ENCODE data around the gene CD1E.
"Not testable (repeated sequence)": the region's sequence is repeated elsewhere in the genome, so short reads cannot be mapped to it uniquely, and the experiment has no call there.

Gene CD1E

DNA sequence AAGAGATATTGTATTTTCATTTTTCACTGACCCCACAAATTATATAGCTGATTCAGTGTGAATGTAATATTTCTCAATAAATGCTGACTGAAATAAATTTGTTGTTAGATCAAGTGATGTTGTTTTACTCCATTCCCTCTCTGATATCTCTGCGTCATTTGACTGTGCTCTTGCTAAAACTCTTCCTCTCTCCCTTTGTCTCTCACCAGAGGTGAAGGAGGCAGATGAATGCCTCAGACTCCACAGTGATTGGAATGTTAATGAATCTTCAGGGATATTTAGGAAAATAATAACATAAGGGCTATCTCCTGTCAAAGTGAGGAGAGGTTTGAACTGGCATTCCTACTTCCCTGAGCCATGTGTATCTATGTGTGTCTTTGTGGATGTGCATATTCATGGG lies 3.7 kb downstream of the CD1E start:
- Histone ChIP-seq H3K4me1 (ENCODE audit: control insufficient read depth, insufficient read depth, low read length) (no peaks in the 10 kb centered on the region), H3K9me3 (ENCODE audit: control insufficient read depth, low read length) (no peaks in the 10 kb centered on the region), H3K36me3 (ENCODE audit: control insufficient read depth, insufficient read depth, low read length) (no peaks in the 10 kb centered on the region), H3K4me3 (ENCODE audit: insufficient read depth, low read depth, low read length) (no peak overlapping the region), H3K27ac (ENCODE audit: insufficient read depth, low read depth, low read length, poor library complexity, severe bottlenecking) (no peak overlapping the region), H3K27me3 (ENCODE audit: control insufficient read depth, insufficient read depth, low read length, poor library complexity, severe bottlenecking) (no peaks in the 10 kb centered on the region)
- WGBS, 2 experiments = 80% methylated on average over 1 of the region's 1 CpG; no CpG with 5 or more reads in 1 of the 2 experiments

DNA sequence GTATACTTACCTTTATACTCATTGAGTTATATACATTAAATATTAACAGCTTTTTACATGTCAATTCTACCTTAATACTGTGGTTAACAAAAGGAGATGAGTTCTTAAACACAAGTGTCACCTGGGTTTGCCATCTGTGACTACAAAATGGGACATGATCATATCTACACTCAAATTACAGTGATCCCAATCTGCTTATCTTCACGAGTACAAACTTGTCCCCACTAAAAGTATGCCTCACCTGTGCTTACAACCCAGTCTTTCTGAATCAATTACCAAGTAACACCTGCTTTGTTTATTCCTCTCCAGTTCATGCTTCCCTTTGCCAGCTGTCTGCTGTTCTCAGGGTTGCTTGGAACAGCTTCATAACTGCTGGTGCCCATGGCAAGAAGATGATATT lies 8.8 kb downstream of the CD1E start:
- H3K9me3 ChIP-seq (ENCODE audit: control insufficient read depth, low read length) = no peaks in the 10 kb centered on the region
- H3K4me1 ChIP-seq (ENCODE audit: control insufficient read depth, insufficient read depth, low read length) = no peaks in the 10 kb centered on the region
- H3K27me3 ChIP-seq (ENCODE audit: control insufficient read depth, insufficient read depth, low read length, poor library complexity, severe bottlenecking) = no peaks in the 10 kb centered on the region
- 76 to 81% methylated on average over 1 of the region's 1 CpG for WGBS, 2 experiments
- no peak overlapping the region for H3K4me3 ChIP-seq (ENCODE audit: insufficient read depth, low read depth, low read length)
- H3K27ac ChIP-seq (ENCODE audit: insufficient read depth, low read depth, low read length, poor library complexity, severe bottlenecking) = no peak overlapping the region
- no peaks in the 10 kb centered on the region for H3K36me3 ChIP-seq (ENCODE audit: control insufficient read depth, insufficient read depth, low read length)

- Histone ChIP-seq H3K4me3 (ENCODE audit: insufficient read depth, low read depth, low read length) (no peak overlapping the region), H3K27me3 (ENCODE audit: control insufficient read depth, insufficient read depth, low read length, poor library complexity, severe bottlenecking) (no peaks in the 10 kb centered on the region), H3K4me1 (ENCODE audit: control insufficient read depth, insufficient read depth, low read length) (no peaks in the 10 kb centered on the region), H3K36me3 (ENCODE audit: control insufficient read depth, insufficient read depth, low read length) (no peaks in the 10 kb centered on the region), H3K27ac (ENCODE audit: insufficient read depth, low read depth, low read length, poor library complexity, severe bottlenecking) (no peak overlapping the region), H3K9me3 (ENCODE audit: control insufficient read depth, low read length) (no peaks in the 10 kb centered on the region)
- whole genome bisulfite sequencing, 2 experiments = 88 to 93% methylated on average over 1 of the region's 1 CpG
These were observed 9.2 kb downstream of the CD1E start for GRCh38 chr1:158362941-158363340.

DNA sequence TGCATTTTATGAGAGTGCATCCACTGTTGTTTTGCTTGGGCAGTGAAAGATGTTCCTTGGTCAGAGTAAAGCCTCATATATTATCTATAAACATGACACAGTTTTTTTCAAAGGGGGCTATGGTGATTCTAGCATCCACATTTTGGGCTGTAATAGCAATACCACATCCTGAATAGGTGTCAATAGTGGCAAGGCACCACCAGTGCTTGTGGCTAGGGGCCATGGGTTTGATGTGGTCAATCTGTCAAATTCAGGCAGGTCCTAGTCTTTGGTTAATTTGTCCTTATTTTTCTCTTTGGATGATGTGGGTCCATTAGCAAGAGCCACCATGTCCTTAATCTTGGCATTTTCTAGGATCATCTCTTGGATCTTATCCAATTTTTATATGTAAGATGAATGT lies 13.1 kb downstream of the CD1E start:
- H3K4me3 ChIP-seq (ENCODE audit: insufficient read depth, low read depth, low read length) = no peak overlapping the region
- no peaks in the 10 kb centered on the region for H3K4me1 ChIP-seq (ENCODE audit: control insufficient read depth, insufficient read depth, low read length)
- H3K27me3 ChIP-seq (ENCODE audit: control insufficient read depth, insufficient read depth, low read length, poor library complexity, severe bottlenecking) = no peaks in the 10 kb centered on the region
- H3K36me3 ChIP-seq (ENCODE audit: control insufficient read depth, insufficient read depth, low read length) = no peaks in the 10 kb centered on the region
- no peaks in the 10 kb centered on the region for H3K9me3 ChIP-seq (ENCODE audit: control insufficient read depth, low read length)
- no peak overlapping the region for H3K27ac ChIP-seq (ENCODE audit: insufficient read depth, low read depth, low read length, poor library complexity, severe bottlenecking)

DNA sequence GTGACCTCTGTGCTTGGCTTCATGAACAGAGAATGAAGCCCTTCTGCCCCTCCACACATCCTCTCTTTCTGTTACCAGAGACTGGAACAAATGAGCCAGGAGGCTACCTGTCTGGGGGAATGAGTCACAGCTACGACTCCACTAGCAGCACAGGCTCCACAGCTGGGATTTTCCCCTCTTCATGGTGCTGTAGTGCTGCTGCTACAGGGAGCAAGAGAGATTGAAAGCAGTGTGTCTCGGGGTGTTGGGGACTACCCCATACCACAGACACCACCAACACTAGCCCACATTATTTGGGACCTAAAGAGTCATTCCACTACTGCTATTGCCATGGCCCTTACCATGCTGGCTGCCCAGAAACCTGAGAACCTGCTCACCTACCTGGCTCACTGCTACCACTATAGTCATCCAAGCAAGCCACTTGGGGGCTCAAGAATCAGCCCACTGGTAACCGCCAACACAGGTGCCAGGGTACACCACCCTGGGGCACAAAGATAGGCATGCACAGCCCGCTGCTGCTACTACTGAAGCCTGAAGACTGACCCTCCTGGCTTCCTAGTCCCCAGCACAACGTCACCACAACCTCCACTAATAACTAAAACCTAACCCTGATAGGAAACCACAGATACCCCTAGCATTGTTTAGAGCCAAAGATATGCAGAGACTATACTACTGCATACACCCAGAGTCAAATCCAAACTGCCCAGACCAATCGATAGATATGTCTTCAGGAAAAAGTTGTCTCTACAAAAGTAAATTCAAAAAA lies 17.7 kb downstream of the CD1E start:
- Histone ChIP-seq H3K4me3 (ENCODE audit: insufficient read depth, low read depth, low read length) (no peak overlapping the region), H3K9me3 (ENCODE audit: control insufficient read depth, low read length) (no peaks in the 10 kb centered on the region), H3K4me1 (ENCODE audit: control insufficient read depth, insufficient read depth, low read length) (no peaks in the 10 kb centered on the region), H3K36me3 (ENCODE audit: control insufficient read depth, insufficient read depth, low read length) (no peaks in the 10 kb centered on the region), H3K27ac (ENCODE audit: insufficient read depth, low read depth, low read length, poor library complexity, severe bottlenecking) (no peak overlapping the region), H3K27me3 (ENCODE audit: control insufficient read depth, insufficient read depth, low read length, poor library complexity, severe bottlenecking) (no peaks in the 10 kb centered on the region)
- WGBS, 2 experiments = 92% methylated on average over 5 to 6 of the region's 6 CpGs

DNA sequence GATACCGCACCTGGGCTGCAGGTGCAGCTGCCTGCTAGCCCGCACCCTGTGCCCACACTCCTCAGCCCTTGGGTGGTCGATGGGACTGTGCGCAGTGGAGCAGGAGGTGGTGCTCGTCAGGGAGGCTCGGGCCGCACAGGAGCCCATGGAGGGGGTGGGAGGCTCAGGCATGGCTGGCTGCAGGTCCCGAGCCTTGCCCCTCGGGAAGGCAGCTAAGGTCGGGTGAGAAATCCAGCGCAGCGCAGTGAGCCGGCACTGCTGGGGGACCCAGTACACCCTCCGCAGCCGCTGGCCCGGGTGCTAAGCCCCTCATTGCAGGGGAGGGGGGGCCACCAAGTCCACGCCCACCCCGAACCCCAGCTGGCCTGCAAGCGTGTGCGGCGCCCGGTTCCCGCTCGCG lies 20.4 kb downstream of the CD1E start:
- not testable (repeated sequence) for H3K4me3 ChIP-seq (ENCODE audit: insufficient read depth, low read depth, low read length); H3K27ac ChIP-seq (ENCODE audit: insufficient read depth, low read depth, low read length, poor library complexity, severe bottlenecking); H3K9me3 ChIP-seq (ENCODE audit: control insufficient read depth, low read length); H3K4me1 ChIP-seq (ENCODE audit: control insufficient read depth, insufficient read depth, low read length); H3K36me3 ChIP-seq (ENCODE audit: control insufficient read depth, insufficient read depth, low read length); H3K27me3 ChIP-seq (ENCODE audit: control insufficient read depth, insufficient read depth, low read length, poor library complexity, severe bottlenecking)
- WGBS, 2 experiments = 94 to 96% methylated on average over 24 to 25 of the region's 25 CpGs

- no peak overlapping the region for H3K4me3 ChIP-seq (ENCODE audit: insufficient read depth, low read depth, low read length)
- H3K27me3 ChIP-seq (ENCODE audit: control insufficient read depth, insufficient read depth, low read length, poor library complexity, severe bottlenecking) = no peaks in the 10 kb centered on the region
- no peak overlapping the region for H3K27ac ChIP-seq (ENCODE audit: insufficient read depth, low read depth, low read length, poor library complexity, severe bottlenecking)
- WGBS, 2 experiments = no CpG with 5 or more reads among the region's 1 CpG
- no peaks in the 10 kb centered on the region for H3K36me3 ChIP-seq (ENCODE audit: control insufficient read depth, insufficient read depth, low read length)
- no peaks in the 10 kb centered on the region for H3K9me3 ChIP-seq (ENCODE audit: control insufficient read depth, low read length)
- H3K4me1 ChIP-seq (ENCODE audit: control insufficient read depth, insufficient read depth, low read length) = no peaks in the 10 kb centered on the region
These were observed 21.2 kb downstream of the CD1E start for GRCh38 chr1:158374860-158375259.

- Histone ChIP-seq H3K4me1 (ENCODE audit: control insufficient read depth, insufficient read depth, low read length) (no peaks in the 10 kb centered on the region), H3K27me3 (ENCODE audit: control insufficient read depth, insufficient read depth, low read length, poor library complexity, severe bottlenecking) (no peaks in the 10 kb centered on the region), H3K4me3 (ENCODE audit: insufficient read depth, low read depth, low read length) (no peak overlapping the region), H3K36me3 (ENCODE audit: control insufficient read depth, insufficient read depth, low read length) (no peaks in the 10 kb centered on the region), H3K9me3 (ENCODE audit: control insufficient read depth, low read length) (no peaks in the 10 kb centered on the region), H3K27ac (ENCODE audit: insufficient read depth, low read depth, low read length, poor library complexity, severe bottlenecking) (no peak overlapping the region)
- WGBS, 2 experiments = 89% methylated on average over 1 of the region's 1 CpG; no CpG with 5 or more reads in 1 of the 2 experiments
These were observed 36.6 kb downstream of the CD1E start for GRCh38 chr1:158390331-158390730.

- Histone ChIP-seq H3K9me3 (ENCODE audit: control insufficient read depth, low read length) (no peaks in the 10 kb centered on the region), H3K36me3 (ENCODE audit: control insufficient read depth, insufficient read depth, low read length) (no peaks in the 10 kb centered on the region), H3K27me3 (ENCODE audit: control insufficient read depth, insufficient read depth, low read length, poor library complexity, severe bottlenecking) (no peaks in the 10 kb centered on the region), H3K27ac (ENCODE audit: insufficient read depth, low read depth, low read length, poor library complexity, severe bottlenecking) (no peak overlapping the region), H3K4me3 (ENCODE audit: insufficient read depth, low read depth, low read length) (no peak overlapping the region), H3K4me1 (ENCODE audit: control insufficient read depth, insufficient read depth, low read length) (no peaks in the 10 kb centered on the region)
These were observed 37.4 kb downstream of the CD1E start for GRCh38 chr1:158391099-158391498.

- H3K4me3 ChIP-seq (ENCODE audit: insufficient read depth, low read depth, low read length) = no peak overlapping the region
- H3K36me3 ChIP-seq (ENCODE audit: control insufficient read depth, insufficient read depth, low read length) = no peaks in the 10 kb centered on the region
- H3K27ac ChIP-seq (ENCODE audit: insufficient read depth, low read depth, low read length, poor library complexity, severe bottlenecking) = no peak overlapping the region
- H3K27me3 ChIP-seq (ENCODE audit: control insufficient read depth, insufficient read depth, low read length, poor library complexity, severe bottlenecking) = no peaks in the 10 kb centered on the region
- no peaks in the 10 kb centered on the region for H3K4me1 ChIP-seq (ENCODE audit: control insufficient read depth, insufficient read depth, low read length)
- 95 to 100% methylated on average over 4 of the region's 5 CpGs for WGBS, 2 experiments
- H3K9me3 ChIP-seq (ENCODE audit: control insufficient read depth, low read length) = no peaks in the 10 kb centered on the region
These were observed 39.8 kb downstream of the CD1E start for GRCh38 chr1:158393476-158393875.

DNA sequence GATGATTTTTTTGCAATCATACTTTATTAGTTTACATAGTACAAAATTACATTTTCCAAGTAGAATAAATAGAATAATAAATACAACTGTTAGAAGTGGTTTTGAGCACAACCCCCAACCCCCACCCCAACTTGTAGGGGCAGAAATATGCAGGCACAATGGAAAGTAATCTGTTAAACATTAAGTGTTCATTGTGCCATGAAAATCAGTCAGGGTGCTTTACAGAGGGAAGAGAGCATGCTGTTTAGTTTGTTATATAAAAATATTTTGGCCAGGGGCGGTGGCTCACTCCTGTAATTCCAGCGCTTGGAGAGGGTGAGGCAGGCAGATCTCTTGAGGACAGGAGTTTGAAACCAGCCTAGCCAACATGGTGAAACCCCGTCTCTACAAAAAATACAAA lies 43.0 kb downstream of the CD1E start:
- Histone ChIP-seq H3K36me3 (ENCODE audit: control insufficient read depth, insufficient read depth, low read length) (no peaks in the 10 kb centered on the region), H3K27ac (ENCODE audit: insufficient read depth, low read depth, low read length, poor library complexity, severe bottlenecking) (no peak overlapping the region), H3K27me3 (ENCODE audit: control insufficient read depth, insufficient read depth, low read length, poor library complexity, severe bottlenecking) (no peaks in the 10 kb centered on the region), H3K4me3 (ENCODE audit: insufficient read depth, low read depth, low read length) (no peak overlapping the region), H3K4me1 (ENCODE audit: control insufficient read depth, insufficient read depth, low read length) (no peaks in the 10 kb centered on the region), H3K9me3 (ENCODE audit: control insufficient read depth, low read length) (no peaks in the 10 kb centered on the region)
- WGBS, 2 experiments = 92 to 94% methylated on average over 3 of the region's 3 CpGs

Data from ectodermal cell (in vitro differentiated cells).